ENCODE data around the gene ATPAF2.

ATPAF2 gene

GRCh38 chr17:18043491-18043890 is 4.5 kb upstream of the ATPAF2 start:
- TF ChIP-seq REST (IDR thresholded peaks at IDR 0.05; ENCODE audit: insufficient read depth in 1 of 2, low read depth in 2 of 2, low read length in 2 of 2) (no peak), SIN3A (IDR thresholded peaks at IDR 0.05; ENCODE audit: borderline replicate concordance, insufficient read depth, low read length) (no peak), FOXP2 (optimal IDR thresholded peaks at IDR 0.05; ENCODE audit: borderline replicate concordance, extremely low read depth, extremely low read length, insufficient read depth) (no peak), TAF1 (IDR thresholded peaks at IDR 0.05; ENCODE audit: borderline replicate concordance, insufficient read depth, low read length) (no peak), POLR2AphosphoS5 (IDR thresholded peaks at IDR 0.05; ENCODE audit: low read depth, low read length) (no peak)

DNA sequence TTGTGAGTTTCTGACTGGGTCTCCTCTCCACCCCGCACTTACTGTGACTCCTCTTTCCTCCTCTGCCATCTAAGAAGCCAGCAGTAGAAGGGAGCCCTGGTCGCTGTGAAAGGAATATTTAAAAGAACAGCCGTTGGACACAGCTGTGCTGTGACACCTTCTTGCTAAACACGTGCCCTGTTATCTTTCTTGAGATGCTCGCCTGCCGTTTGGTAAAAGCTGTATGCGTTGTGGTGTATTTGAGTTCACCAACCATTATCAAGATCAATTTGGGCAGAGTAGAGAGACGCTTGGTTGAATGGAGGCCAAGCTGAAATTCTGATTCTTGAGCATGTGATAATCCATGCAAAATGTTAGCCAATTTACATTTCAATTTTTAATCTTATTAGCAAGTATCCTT is 4.0 kb upstream of the ATPAF2 start:
- TF ChIP-seq REST (IDR thresholded peaks at IDR 0.05; ENCODE audit: insufficient read depth in 1 of 2, low read depth in 2 of 2, low read length in 2 of 2), result no peak
- no peak for TF ChIP-seq TAF1 (IDR thresholded peaks at IDR 0.05; ENCODE audit: borderline replicate concordance, insufficient read depth, low read length)
- no peak for TF ChIP-seq FOXP2 (optimal IDR thresholded peaks at IDR 0.05; ENCODE audit: borderline replicate concordance, extremely low read depth, extremely low read length, insufficient read depth)
- no peak for TF ChIP-seq POLR2AphosphoS5 (IDR thresholded peaks at IDR 0.05; ENCODE audit: low read depth, low read length)
- no peak for TF ChIP-seq SIN3A (IDR thresholded peaks at IDR 0.05; ENCODE audit: borderline replicate concordance, insufficient read depth, low read length)

- TF ChIP-seq REST (IDR thresholded peaks at IDR 0.05; ENCODE audit: insufficient read depth in 1 of 2, low read depth in 2 of 2, low read length in 2 of 2) (no peak), FOXP2 (optimal IDR thresholded peaks at IDR 0.05; ENCODE audit: borderline replicate concordance, extremely low read depth, extremely low read length, insufficient read depth) (no peak), TAF1 (IDR thresholded peaks at IDR 0.05; ENCODE audit: borderline replicate concordance, insufficient read depth, low read length) (no peak), SIN3A (IDR thresholded peaks at IDR 0.05; ENCODE audit: borderline replicate concordance, insufficient read depth, low read length) (no peak), POLR2AphosphoS5 (IDR thresholded peaks at IDR 0.05; ENCODE audit: low read depth, low read length) (no peak)
Measured at GRCh38 chr17:18041776-18042175, 2.8 kb upstream of the ATPAF2 start.

- TF ChIP-seq SIN3A (IDR thresholded peaks at IDR 0.05; ENCODE audit: borderline replicate concordance, insufficient read depth, low read length) (no peak), POLR2AphosphoS5 (IDR thresholded peaks at IDR 0.05; ENCODE audit: low read depth, low read length) (no peak), FOXP2 (optimal IDR thresholded peaks at IDR 0.05; ENCODE audit: borderline replicate concordance, extremely low read depth, extremely low read length, insufficient read depth) (no peak)
Measured at GRCh38 chr17:18040261-18040858, 1.4 kb upstream of the ATPAF2 start.

DNA sequence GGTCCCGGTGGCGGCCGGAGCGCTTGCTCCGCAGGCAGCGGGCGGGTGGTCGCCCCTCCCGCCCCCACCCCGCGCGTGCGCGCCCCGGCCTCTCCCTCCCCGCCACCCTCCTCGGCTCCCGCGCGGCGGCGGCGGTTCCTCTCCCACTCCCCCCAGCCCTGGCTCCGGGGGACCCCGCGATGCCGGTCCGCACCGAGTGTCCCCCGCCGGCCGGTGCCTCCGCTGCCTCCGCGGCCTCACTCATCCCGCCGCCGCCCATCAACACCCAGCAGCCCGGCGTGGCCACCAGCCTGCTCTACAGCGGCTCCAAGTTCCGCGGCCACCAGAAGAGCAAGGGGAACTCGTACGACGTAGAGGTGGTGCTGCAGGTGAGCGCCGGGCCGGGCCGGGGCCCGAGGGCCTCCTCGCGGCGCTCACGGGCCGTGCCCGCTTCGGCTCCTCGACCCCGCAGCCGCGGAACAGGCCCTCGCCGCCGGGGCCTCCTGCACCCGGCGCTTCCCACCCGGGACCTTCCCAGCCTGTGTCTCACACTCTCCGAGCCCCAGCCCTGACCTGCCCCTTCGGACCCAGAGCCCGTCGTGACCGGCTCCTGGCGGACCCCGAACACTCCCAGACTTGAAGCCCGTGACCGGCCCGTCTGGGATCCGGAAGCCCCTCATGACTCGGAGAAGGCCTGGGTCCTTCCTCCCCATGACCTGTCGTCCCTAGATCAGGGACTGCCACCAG is 730 bp upstream of the ATPAF2 start:
- TF ChIP-seq FOXP2 (optimal IDR thresholded peaks at IDR 0.05; ENCODE audit: borderline replicate concordance, extremely low read depth, extremely low read length, insufficient read depth) (no peak), TAF1 (IDR thresholded peaks at IDR 0.05; ENCODE audit: borderline replicate concordance, insufficient read depth, low read length) (no peak), POLR2AphosphoS5 (IDR thresholded peaks at IDR 0.05; ENCODE audit: low read depth, low read length) (no peak), REST (IDR thresholded peaks at IDR 0.05; ENCODE audit: insufficient read depth in 1 of 2, low read depth in 2 of 2, low read length in 2 of 2) (no peak), SIN3A (IDR thresholded peaks at IDR 0.05; ENCODE audit: borderline replicate concordance, insufficient read depth, low read length) (no peak)
